Subcutaneous abdominal adipose tissue (tissue), 5 donors: ENCODE data around the gene SLC38A11.
"Not testable (repeated sequence)": the region's sequence is repeated elsewhere in the genome, so short reads cannot be mapped to it uniquely, and the experiment has no call there.

Source experiments
- H3K27ac ChIP-seq: one replicate; pipeline ENCODE4 v1.7.0; 2013; ENCODE audit warnings: low read depth, mild to moderate bottlenecking, inconsistent platforms, low read length, moderate library complexity
- H3K27me3 ChIP-seq, 5 donors: one replicate each; pipeline ENCODE4 v1.7.0; 2013; ENCODE audit warnings: low read length in 5 of 5, inconsistent platforms in 1 of 5; ENCODE audit not compliant: control insufficient read depth in 5 of 5, insufficient read depth in 4 of 5
- H3K36me3 ChIP-seq, 5 donors: one replicate each; pipeline ENCODE4 v1.7.0; 2013; ENCODE audit warnings: low read length in 5 of 5; ENCODE audit not compliant: control insufficient read depth in 5 of 5, insufficient read depth in 5 of 5
- H3K4me1 ChIP-seq, 5 donors: one replicate each; pipeline ENCODE4 v1.7.0; 2013; ENCODE audit warnings: low read length in 5 of 5, mild to moderate bottlenecking in 3 of 5, moderate library complexity in 1 of 5; ENCODE audit not compliant: control insufficient read depth in 5 of 5, insufficient read depth in 5 of 5
- H3K4me3 ChIP-seq, 5 donors: one replicate each; pipeline ENCODE4 v1.7.0; 2013; ENCODE audit warnings: low read length in 5 of 5, low read depth in 1 of 5
- H3K9ac ChIP-seq, 5 donors: one replicate each; pipeline ENCODE4 v1.7.0; 2013; ENCODE audit warnings: low read length in 5 of 5, mild to moderate bottlenecking in 4 of 5, moderate library complexity in 3 of 5
- H3K9me3 ChIP-seq, 5 donors: one replicate each; pipeline ENCODE4 v1.7.0; 2013; ENCODE audit warnings: low read length in 5 of 5; ENCODE audit not compliant: control insufficient read depth in 5 of 5
- donor health status: healthy.
- donor health status: healthy.
- donor health status: healthy.
- donor health status: healthy.
- donor health status: healthy.

Gene SLC38A11

GRCh38 chr2:164988805-164989204 is 33.5 kb upstream of the SLC38A11 start:
- H3K36me3 ChIP-seq, H3K9ac ChIP-seq, H3K9me3 ChIP-seq, H3K27me3 ChIP-seq, H3K27ac ChIP-seq, H3K4me3 ChIP-seq: not testable (repeated sequence)
- H3K4me1 ChIP-seq: peaks cover 0 to 11% (median 2%) of the 10 kb centered on the region in 5 donors

DNA sequence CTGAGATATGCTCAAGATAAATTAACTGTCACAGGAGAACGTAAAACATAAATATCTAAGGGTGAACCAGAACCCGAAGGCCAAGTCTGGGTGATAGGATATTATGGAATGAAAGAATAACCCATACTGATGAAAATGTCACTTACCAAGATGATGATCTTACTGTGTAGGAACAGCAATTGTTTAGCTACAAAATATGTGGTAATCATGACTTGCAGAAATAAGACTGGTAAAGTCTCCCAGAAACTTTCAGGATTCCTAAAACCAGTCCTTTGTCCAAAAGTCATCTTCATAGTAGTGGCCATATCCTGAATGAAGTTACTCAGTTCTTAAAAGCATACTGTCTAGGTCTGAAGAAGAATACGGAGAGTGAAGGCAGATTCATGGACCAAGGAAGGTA is 30.7 kb upstream of the SLC38A11 start:
- H3K9ac ChIP-seq: not testable (repeated sequence)

GRCh38 chr2:164984428-164984827 is 29.1 kb upstream of the SLC38A11 start:
- Histone ChIP-seq H3K27ac (no peak overlapping the region), H3K36me3 (no peaks in the 10 kb centered on the region), H3K4me3 (no peak overlapping the region), H3K4me1 (no peaks in the 10 kb centered on the region), H3K27me3 (no peaks in the 10 kb centered on the region), H3K9me3 (no peaks in the 10 kb centered on the region), H3K9ac (no peak overlapping the region)

More for the DNA sequence above, 30.7 kb upstream of the SLC38A11 start:
- H3K4me3 ChIP-seq, H3K27ac ChIP-seq, H3K36me3 ChIP-seq, H3K4me1 ChIP-seq, H3K9me3 ChIP-seq, H3K27me3 ChIP-seq: not testable (repeated sequence)

- no peaks in the 10 kb centered on the region for H3K9me3 ChIP-seq
- no peaks in the 10 kb centered on the region for H3K27me3 ChIP-seq
- no peak overlapping the region for H3K9ac ChIP-seq
- no peak overlapping the region for H3K27ac ChIP-seq
- no peaks in the 10 kb centered on the region for H3K36me3 ChIP-seq
- H3K4me1 ChIP-seq: no peaks in the 10 kb centered on the region
- no peak overlapping the region for H3K4me3 ChIP-seq
Observed at GRCh38 chr2:164981217-164981990, 26.1 kb upstream of the SLC38A11 start.

DNA sequence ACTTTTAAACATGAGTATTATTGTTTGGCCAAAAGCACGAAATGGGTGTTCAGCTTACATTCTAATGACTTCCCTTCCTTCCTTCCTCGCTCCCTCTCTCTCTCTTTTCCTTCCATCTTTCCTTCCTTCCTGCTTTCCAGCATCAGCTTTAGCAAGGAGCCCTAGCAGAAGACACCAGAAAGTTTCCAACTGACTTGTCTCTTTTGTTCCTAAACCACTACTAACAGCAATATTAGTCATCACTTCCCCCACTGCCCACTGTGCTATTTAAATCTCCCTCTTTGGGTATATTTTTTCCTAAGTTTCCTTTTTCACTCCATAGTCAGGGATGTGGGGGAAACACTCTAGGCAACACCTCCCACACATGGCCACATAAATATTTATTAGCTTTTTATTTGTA is 25.4 kb upstream of the SLC38A11 start:
- H3K9me3 ChIP-seq, H3K36me3 ChIP-seq, H3K4me3 ChIP-seq, H3K4me1 ChIP-seq, H3K27me3 ChIP-seq, H3K9ac ChIP-seq, H3K27ac ChIP-seq: not testable (repeated sequence)

GRCh38 chr2:164979113-164979512 is 23.8 kb upstream of the SLC38A11 start:
- H3K27ac ChIP-seq: no peak overlapping the region
- H3K9ac ChIP-seq: no peak overlapping the region
- H3K9me3 ChIP-seq: no peaks in the 10 kb centered on the region
- no peaks in the 10 kb centered on the region for H3K4me1 ChIP-seq
- H3K4me3 ChIP-seq: no peak overlapping the region
- no peaks in the 10 kb centered on the region for H3K36me3 ChIP-seq
- no peaks in the 10 kb centered on the region for H3K27me3 ChIP-seq

DNA sequence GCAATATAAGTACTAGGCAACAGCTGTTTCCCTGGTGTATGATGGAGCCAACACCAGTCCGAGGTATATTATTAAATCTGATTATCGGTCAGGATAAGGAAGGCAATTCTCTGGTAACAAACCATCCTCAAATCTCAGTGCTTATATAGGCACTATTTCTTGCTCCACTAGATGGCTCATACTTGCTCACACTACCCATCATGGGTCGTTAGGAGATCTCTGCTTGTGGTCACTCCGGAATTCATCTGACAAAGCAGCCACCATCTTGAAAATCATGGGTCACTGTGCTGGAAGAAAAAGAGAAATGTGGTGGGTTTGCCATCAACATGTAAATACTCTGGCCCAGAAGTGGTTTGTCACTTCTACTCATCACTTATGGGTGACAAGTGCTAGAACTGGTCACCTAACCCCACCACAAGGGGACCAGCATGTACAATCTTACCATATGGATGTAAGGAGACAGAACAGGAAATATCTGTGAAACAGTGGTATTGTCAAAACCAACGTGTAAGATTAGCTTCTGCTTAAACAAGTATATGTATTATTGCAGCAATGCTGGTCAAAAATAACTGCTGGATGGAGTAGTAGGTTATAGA is 21.6 kb upstream of the SLC38A11 start:
- H3K27me3 ChIP-seq, H3K27ac ChIP-seq, H3K9ac ChIP-seq, H3K36me3 ChIP-seq, H3K4me3 ChIP-seq, H3K4me1 ChIP-seq, H3K9me3 ChIP-seq: not testable (repeated sequence)

DNA sequence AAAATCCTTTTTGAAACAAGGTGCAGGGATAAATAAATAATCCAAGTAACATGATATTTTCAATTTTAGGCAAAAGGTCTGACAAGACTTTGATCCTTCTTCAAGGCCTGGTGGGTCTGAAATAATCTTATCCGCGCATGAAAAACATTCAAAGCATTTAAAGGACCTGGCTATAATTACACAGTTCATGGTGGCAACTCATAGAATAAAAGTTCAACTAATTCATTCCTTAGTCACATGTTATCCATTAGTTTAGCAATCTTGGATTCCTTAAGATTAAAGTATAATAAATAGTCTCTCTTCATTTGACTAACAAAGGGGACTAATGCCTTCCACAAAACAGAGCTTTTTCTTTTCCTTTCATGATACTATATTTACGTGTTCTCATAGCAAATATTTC is 21.0 kb upstream of the SLC38A11 start:
- no peak overlapping the region for H3K9ac ChIP-seq
- no peak overlapping the region for H3K4me3 ChIP-seq
- no peak overlapping the region for H3K27ac ChIP-seq
- H3K4me1 ChIP-seq: no peaks in the 10 kb centered on the region
- H3K36me3 ChIP-seq: no peaks in the 10 kb centered on the region
- H3K27me3 ChIP-seq: no peaks in the 10 kb centered on the region
- H3K9me3 ChIP-seq: no peaks in the 10 kb centered on the region

- Histone ChIP-seq H3K4me3 (no peak overlapping the region), H3K36me3 (no peaks in the 10 kb centered on the region), H3K4me1 (no peaks in the 10 kb centered on the region), H3K9ac (no peak overlapping the region), H3K9me3 (no peaks in the 10 kb centered on the region), H3K27me3 (no peaks in the 10 kb centered on the region), H3K27ac (no peak overlapping the region)
Observed at GRCh38 chr2:164975891-164976290, 20.6 kb upstream of the SLC38A11 start.

DNA sequence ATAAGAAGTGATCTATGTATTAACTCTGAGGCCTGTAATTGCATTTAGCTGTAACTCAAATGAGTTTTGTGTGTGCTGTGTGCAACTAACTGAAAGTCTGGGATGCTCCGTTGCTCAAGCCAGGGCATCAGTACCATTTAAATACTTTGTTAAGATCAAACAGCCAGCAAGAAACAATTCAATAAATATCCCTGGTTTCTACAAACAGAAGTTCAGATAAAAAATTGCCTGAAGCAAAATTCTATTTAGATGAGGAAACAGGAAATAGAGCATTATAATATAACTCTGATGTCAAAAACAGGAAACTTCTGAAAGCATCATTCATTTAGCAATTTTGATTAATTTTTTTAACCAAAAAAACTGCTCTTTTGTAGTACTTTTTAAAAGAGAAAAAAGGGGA is 18.9 kb upstream of the SLC38A11 start:
- Histone ChIP-seq H3K27me3 (no peaks in the 10 kb centered on the region), H3K4me1 (no peaks in the 10 kb centered on the region), H3K9ac (no peak overlapping the region), H3K4me3 (no peak overlapping the region), H3K9me3 (no peaks in the 10 kb centered on the region), H3K27ac (no peak overlapping the region), H3K36me3 (no peaks in the 10 kb centered on the region)
